Neural cell (in vitro differentiated cells): Measurements from ENCODE around the gene CYP11A1. TPM values are rescaled to one million over a fixed set of nuclear protein-coding genes. Genes with fewer than 3 reads are reported as not detected.

Experiments used
- H2AFZ ChIP-seq: fragments of 200-600, 300-800 bp; sonication (generic), shearing (Covaris generic); 2 replicates; pipeline ENCODE4 v1.6.0; 2014; ENCODE audit warnings: low read depth, mild to moderate bottlenecking, antibody characterized with exemption, low read length, moderate library complexity
- H3F3A ChIP-seq: fragments of 200-600 bp; shearing (Covaris generic); 2 replicates; pipeline ENCODE4 v1.6.1; 2016; ENCODE audit warnings: mild to moderate bottlenecking, moderate library complexity, mixed read lengths, antibody characterized with exemption, low read length; ENCODE audit not compliant: insufficient read depth, poor library complexity, severe bottlenecking
- H3K27ac ChIP-seq: fragments of 200-600, 300-800 bp; sonication (generic), shearing (Covaris generic); 2 replicates; pipeline ENCODE4 v1.5.1; 2014; ENCODE audit warnings: mild to moderate bottlenecking, low read length, moderate library complexity
- H3K27me3 ChIP-seq: fragments of 300-800, 200-600 bp; sonication (generic), shearing (Covaris generic); 2 replicates; pipeline ENCODE4 v1.6.0; 2014; ENCODE audit warnings: mild to moderate bottlenecking, low read depth, low read length, moderate library complexity; ENCODE audit not compliant: insufficient read depth
- H3K36me3 ChIP-seq: fragments of 300-800, 200-600 bp; sonication (generic), shearing (Covaris generic); 2 replicates; pipeline ENCODE4 v1.5.1; 2014; ENCODE audit warnings: mild to moderate bottlenecking, antibody characterized with exemption, low read length, moderate library complexity; ENCODE audit not compliant: insufficient read depth
- H3K4me2 ChIP-seq: fragments of 300-800, 200-600 bp; sonication (generic), shearing (Covaris generic); 2 replicates; pipeline ENCODE4 v1.6.0; 2014; ENCODE audit warnings: mild to moderate bottlenecking, low read length
- H3K4me3 ChIP-seq: fragments of 300-800, 200-600 bp; sonication (generic), shearing (Covaris generic); 2 replicates; pipeline ENCODE4 v1.5.1; 2014; ENCODE audit warnings: mild to moderate bottlenecking, low read length, moderate library complexity
- H3K79me2 ChIP-seq: fragments of 200-600 bp; shearing (Covaris generic); replicated peaks from 2 replicates; pipeline ENCODE4 v1.6.0; 2014; ENCODE audit warnings: mild to moderate bottlenecking, low read length, moderate library complexity; ENCODE audit not compliant: insufficient read depth
- H3K9ac ChIP-seq: fragments of 300-800, 200-600 bp; sonication (generic), shearing (Covaris generic); 2 replicates; pipeline ENCODE4 v1.6.1; 2016; ENCODE audit warnings: mild to moderate bottlenecking, low read length, mixed read lengths
- H3K9me2 ChIP-seq: fragments of 200-600 bp; shearing (Covaris generic); 2 replicates; pipeline ENCODE4 v1.6.1; 2016; ENCODE audit warnings: mild to moderate bottlenecking, low read length, mixed read lengths; ENCODE audit not compliant: insufficient read depth
- H3K9me3 ChIP-seq: fragments of 200-600, 300-800 bp; sonication (generic), shearing (Covaris generic); 2 replicates; pipeline ENCODE4 v1.6.1; 2016; ENCODE audit warnings: mild to moderate bottlenecking, mixed run types, low read length, moderate library complexity, mixed read lengths
- H4K20me1 ChIP-seq: fragments of 200-600 bp; shearing (Covaris generic); 2 replicates; pipeline ENCODE4 v1.6.1; 2016; ENCODE audit warnings: mild to moderate bottlenecking, mixed run types; ENCODE audit not compliant: insufficient read depth
- CTCF ChIP-seq: fragments of 450-650 bp; IDR thresholded peaks from 2 replicates; pipeline ENCODE4 v1.5.1; 2014; ENCODE audit warnings: antibody characterized with exemption, mild to moderate bottlenecking, moderate library complexity; ENCODE audit not compliant: poor library complexity, severe bottlenecking
- EP300 ChIP-seq: fragments of 450-650 bp; conservative IDR thresholded peaks from 2 replicates; pipeline ENCODE4 v1.6.1; 2014; ENCODE audit warnings: antibody characterized with exemption, mild to moderate bottlenecking, moderate library complexity; ENCODE audit not compliant: poor library complexity, severe bottlenecking
- EZH2 ChIP-seq: fragments of 200-600, 300-800 bp; shearing (Covaris generic), sonication (generic); IDR thresholded peaks from 2 replicates; pipeline ENCODE4 v1.6.1; 2014; ENCODE audit warnings: antibody characterized with exemption, low read length, borderline replicate concordance, mild to moderate bottlenecking; ENCODE audit not compliant: insufficient read depth, poor library complexity, severe bottlenecking
- MXI1 ChIP-seq: fragments of 450-650 bp; conservative IDR thresholded peaks from 2 replicates; pipeline ENCODE4 v1.6.1; 2014; ENCODE audit warnings: antibody characterized with exemption, mild to moderate bottlenecking; ENCODE audit not compliant: poor library complexity, severe bottlenecking
- POLR2AphosphoS5 ChIP-seq: IDR thresholded peaks from 2 replicates; pipeline ENCODE4 v1.6.1; 2012
- RAD21 ChIP-seq: fragments of 450-650 bp; conservative IDR thresholded peaks from 2 replicates; pipeline ENCODE4 v1.6.1; 2014; ENCODE audit warnings: antibody characterized with exemption, mild to moderate bottlenecking, moderate library complexity
- REST ChIP-seq: IDR thresholded peaks from 2 replicates; pipeline ENCODE4 v1.6.1; 2012; ENCODE audit warnings: borderline replicate concordance
- SMC3 ChIP-seq: fragments of 450-650 bp; conservative IDR thresholded peaks from 2 replicates; pipeline ENCODE4 v1.6.1; 2014; ENCODE audit warnings: antibody characterized with exemption, mild to moderate bottlenecking, moderate library complexity; ENCODE audit not compliant: poor library complexity
- TAF1 ChIP-seq: IDR thresholded peaks from 2 replicates; pipeline ENCODE4 v1.6.1; 2012; ENCODE audit warnings: low read depth
- polyA plus RNA-seq: library from polyadenylated mRNA; depleted of rRNA; stranded (reverse); fragments of >200 nt; gene quantifications from 2 replicates; pipeline ENCODE4 v1.2.3, GENCODE V29; 2014

CYP11A1 gene
- polyA plus RNA-seq, 1 donor from 2014 or later, result not detected

DNA sequence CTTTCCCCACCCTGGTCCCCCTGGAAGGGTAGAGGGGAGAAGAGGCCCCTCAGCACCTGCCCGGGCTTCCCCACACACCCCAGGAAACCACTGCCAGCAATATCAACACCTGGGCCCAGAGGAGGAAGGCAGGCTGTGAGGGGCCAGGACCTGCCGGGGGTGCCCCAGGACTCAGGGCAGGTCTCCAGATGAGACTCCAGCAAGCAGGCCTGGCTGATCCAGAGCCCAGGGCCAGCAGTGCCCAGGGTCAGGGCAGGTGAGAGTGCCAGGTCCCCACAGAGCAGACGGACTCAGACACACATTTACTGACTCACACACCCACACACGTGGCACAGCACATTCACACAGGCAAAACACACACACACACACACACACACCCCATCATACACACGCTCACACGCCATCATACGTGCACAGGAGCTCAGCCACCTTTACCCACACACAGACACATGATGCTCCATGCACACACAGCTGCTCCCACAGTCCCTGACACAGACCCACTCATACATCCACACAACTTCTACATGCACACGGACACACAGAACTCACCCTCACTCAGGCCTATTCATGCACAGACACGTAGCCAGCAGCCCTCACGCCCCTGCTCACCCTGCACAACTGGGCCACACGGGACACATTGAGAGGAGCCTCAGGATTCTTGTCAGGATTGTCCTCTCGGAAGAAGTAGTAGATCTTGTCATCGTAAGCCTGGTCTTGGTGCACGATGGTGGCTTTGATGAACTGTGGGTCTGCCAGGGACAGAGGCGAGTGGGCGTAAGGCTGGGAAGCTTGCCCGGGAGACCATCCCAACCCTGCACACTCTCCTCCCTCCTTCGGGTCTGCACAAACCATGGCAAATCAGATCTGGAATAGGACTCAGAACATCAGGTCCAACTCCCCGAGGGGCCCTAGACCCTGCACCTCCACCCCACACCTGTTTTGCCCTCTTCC is 48.8 kb upstream of the CYP11A1 start:
- Histone ChIP-seq H3K4me2 (no peak overlapping the region), H3K79me2 (no peaks in the 10 kb centered on the region), H3K9me3 (no peaks in the 10 kb centered on the region), H3K27ac (no peak overlapping the region), H3K9me2 (no peaks in the 10 kb centered on the region), H3K36me3 (no peaks in the 10 kb centered on the region), H3K9ac (no peak overlapping the region), H3K27me3 (no peaks in the 10 kb centered on the region), H3K4me3 (no peak overlapping the region), H4K20me1 (no peaks in the 10 kb centered on the region), H2AFZ (no peak overlapping the region), H3F3A (no peaks in the 10 kb centered on the region)
- TF ChIP-seq RAD21, result no peak
- no peak for TF ChIP-seq MXI1
- TF ChIP-seq EZH2, result no peak

- no peak for TF ChIP-seq REST
- no peak for TF ChIP-seq TAF1
- no peak for TF ChIP-seq MXI1
- no peak for TF ChIP-seq SMC3
- no peak for TF ChIP-seq POLR2AphosphoS5
- no peak for TF ChIP-seq CTCF
- no peak for TF ChIP-seq EZH2
- TF ChIP-seq EP300, result no peak
- TF ChIP-seq RAD21, result no peak
- Histone ChIP-seq H3K27me3 (no peaks in the 10 kb centered on the region), H3K79me2 (no peaks in the 10 kb centered on the region), H3K9me3 (no peaks in the 10 kb centered on the region), H3K9ac (no peak overlapping the region), H3F3A (no peaks in the 10 kb centered on the region), H4K20me1 (no peaks in the 10 kb centered on the region), H3K9me2 (no peaks in the 10 kb centered on the region), H3K4me3 (no peak overlapping the region), H2AFZ (no peak overlapping the region), H3K36me3 (no peaks in the 10 kb centered on the region), H3K4me2 (no peak overlapping the region), H3K27ac (no peak overlapping the region)
Measured at GRCh38 chr15:74414603-74415338, 47.3 kb upstream of the CYP11A1 start.
